Measurements from ENCODE around the gene DNAH6.

The DNAH6 gene

DNA sequence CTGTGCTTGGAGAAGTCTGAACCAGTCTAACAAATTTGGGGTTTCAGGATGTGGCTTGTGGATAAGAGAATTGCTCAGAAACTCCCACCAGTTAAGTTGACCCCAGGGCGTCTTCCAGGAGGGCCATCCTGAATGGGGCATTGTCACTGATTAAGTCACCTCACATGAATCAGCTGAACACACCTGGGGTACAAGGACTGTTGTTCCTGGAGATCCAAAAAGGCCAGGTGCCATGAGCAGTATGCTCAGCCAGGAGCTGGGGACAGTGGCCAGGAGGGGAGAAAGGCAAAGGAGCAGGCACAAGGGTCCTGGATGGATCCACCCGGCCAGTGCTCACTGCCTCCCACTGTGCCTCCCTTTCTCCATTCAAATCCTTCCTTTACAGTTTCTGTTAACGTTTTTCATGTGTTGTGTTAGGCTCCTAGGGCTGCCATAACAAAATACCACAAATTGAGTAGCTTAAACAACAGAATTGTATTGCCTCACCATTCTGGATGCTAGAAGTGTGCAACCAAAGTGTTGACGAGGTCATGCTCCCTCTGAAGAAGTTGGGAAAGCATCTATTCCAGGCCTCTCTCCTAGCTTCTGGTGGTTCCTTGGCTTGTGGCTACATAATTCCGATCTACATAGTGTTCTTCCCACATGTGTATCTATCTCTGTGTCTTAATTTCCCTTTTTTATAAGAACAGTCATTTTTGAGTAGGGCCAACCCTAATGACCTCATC is 331.2 kb downstream of the DNAH6 start:
- H3K27me3 ChIP-seq, result no peaks in the 10 kb centered on the region

DNA sequence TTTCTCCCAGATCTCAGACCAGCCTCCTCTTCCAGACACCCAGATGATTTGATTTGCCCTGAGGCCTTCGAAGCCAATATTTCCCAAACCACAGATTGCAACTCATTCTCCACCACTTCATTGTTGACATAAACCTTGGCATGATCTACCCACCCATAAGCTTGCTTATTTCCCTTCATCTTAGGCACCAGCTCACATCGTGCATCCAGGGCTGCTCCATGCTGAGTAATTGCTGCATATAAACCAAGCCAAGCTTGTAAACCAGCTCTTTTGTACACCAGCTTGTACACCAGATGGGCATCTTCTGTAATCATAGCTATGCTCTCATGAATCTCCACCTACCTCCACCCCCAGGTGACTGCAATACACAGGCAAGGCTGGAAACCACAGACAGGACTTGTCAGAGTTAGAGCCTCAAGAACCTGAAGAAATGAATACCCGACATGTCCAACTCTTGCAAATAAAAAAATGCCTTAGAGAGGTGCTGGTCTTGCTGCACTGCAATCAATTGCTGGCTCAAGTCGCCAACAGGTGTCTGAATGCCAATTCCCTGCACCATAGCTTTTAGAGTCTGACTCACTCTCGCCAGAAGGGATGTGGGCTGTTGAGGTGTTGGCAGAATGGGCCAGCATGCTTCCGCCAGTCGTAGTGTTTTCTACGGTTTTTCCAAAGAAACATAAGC is 333.1 kb downstream of the DNAH6 start:
- Histone ChIP-seq H3K4me2 (peak overlapping the region in 4 of 11 experiments; percentile 0 to 46 (median 26); a peak in 5 of 22 replicates), H3K27me3 (no peaks in the 10 kb centered on the region), H3K9ac (no peak overlapping the region), H3K4me1 (peaks cover 32 to 57% (median 43%) of the 10 kb centered on the region in 10 experiments), H3K9me3 (replicated peaks in 1 of 11) (peaks cover 33 to 60% (median 47%) of the 10 kb centered on the region in 11 experiments), H3K36me3 (peaks cover 0 to 10% (median 0%) of the 10 kb centered on the region in 11 experiments; a peak in 2 of 22 replicates), H4K20me1 (no peaks in the 10 kb centered on the region), H3K4me3 (no peak overlapping the region), H3K27ac (no peak overlapping the region)
- no peak for TF ChIP-seq Cebpa-rat (IDR thresholded peaks at IDR 0.05)

More for the DNA sequence above, 331.2 kb downstream of the DNAH6 start:
- TF ChIP-seq Cebpa-rat (IDR thresholded peaks at IDR 0.05), result no peak
- H3K9me3 ChIP-seq (replicated peaks in 1 of 11), result peaks cover 20 to 56% (median 31%) of the 10 kb centered on the region in 11 experiments
- H3K36me3 ChIP-seq, result peaks cover 0 to 4% (median 0%) of the 10 kb centered on the region in 11 experiments; a peak in 1 of 22 replicates
- peak overlapping the region; percentile 78 to 94 (median 85) for H3K4me2 ChIP-seq
- H3K4me1 ChIP-seq, result peaks cover 32 to 77% (median 60%) of the 10 kb centered on the region in 10 experiments
- H3K9ac ChIP-seq, result peak overlapping the region in 2 of 11 experiments; percentile 8 to 66; a peak in 4 of 22 replicates
- peak overlapping the region in 10 of 11 experiments; percentile 73 to 85 (median 81); a peak in 19 of 22 replicates for H3K27ac ChIP-seq
- H4K20me1 ChIP-seq, result no peaks in the 10 kb centered on the region
- 0 out of 20 replicates have a peak overlapping the region, but pooled peaks of 1 of the 10 experiments have one; percentile 2 for H3K4me3 ChIP-seq

GRCh38 chr2:84850471-84850870 is 334.2 kb downstream of the DNAH6 start:
- Histone ChIP-seq H3K36me3 (peaks cover 0 to 10% (median 0%) of the 10 kb centered on the region in 11 experiments; a peak in 2 of 22 replicates), H3K27me3 (no peaks in the 10 kb centered on the region), H3K27ac (no peak overlapping the region), H3K4me3 (no peak overlapping the region), H3K4me1 (peaks cover 26 to 47% (median 32%) of the 10 kb centered on the region in 10 experiments), H4K20me1 (no peaks in the 10 kb centered on the region), H3K9ac (no peak overlapping the region), H3K9me3 (replicated peaks in 1 of 11) (peaks cover 37 to 64% (median 52%) of the 10 kb centered on the region in 11 experiments), H3K4me2 (no peak overlapping the region)
- no peak for TF ChIP-seq Cebpa-rat (IDR thresholded peaks at IDR 0.05)

DNA sequence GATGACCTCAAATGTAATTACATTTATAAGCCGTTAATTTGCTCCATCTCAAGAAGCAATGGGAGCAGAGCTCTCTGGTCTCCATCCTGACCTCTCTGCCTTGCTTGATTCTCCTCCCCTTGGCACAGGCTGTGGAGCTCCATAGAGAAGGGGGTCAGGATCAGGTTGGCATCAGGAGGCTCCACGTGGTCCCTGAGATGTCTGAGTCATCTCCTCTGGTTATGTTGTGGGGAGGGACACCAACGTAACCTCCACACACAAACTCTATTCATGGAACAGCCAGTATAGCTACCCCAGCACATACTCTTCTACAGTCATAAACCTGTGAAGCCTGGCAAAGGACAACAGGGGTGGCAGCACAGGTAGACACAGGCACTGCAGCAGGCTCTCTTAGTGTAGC is 335.6 kb downstream of the DNAH6 start:
- H3K4me2 ChIP-seq, result no peak overlapping the region
- no peak for TF ChIP-seq Cebpa-rat (IDR thresholded peaks at IDR 0.05)
- H3K9me3 ChIP-seq (replicated peaks in 1 of 11), result peaks cover 37 to 64% (median 52%) of the 10 kb centered on the region in 11 experiments
- H3K4me1 ChIP-seq, result peaks cover 20 to 37% (median 26%) of the 10 kb centered on the region in 10 experiments
- no peak overlapping the region for H3K9ac ChIP-seq
- H4K20me1 ChIP-seq, result no peaks in the 10 kb centered on the region
- no peak overlapping the region for H3K4me3 ChIP-seq
- H3K27ac ChIP-seq, result no peak overlapping the region
- H3K36me3 ChIP-seq, result peaks cover 0 to 10% (median 0%) of the 10 kb centered on the region in 11 experiments; a peak in 2 of 22 replicates
- no peaks in the 10 kb centered on the region for H3K27me3 ChIP-seq

DNA sequence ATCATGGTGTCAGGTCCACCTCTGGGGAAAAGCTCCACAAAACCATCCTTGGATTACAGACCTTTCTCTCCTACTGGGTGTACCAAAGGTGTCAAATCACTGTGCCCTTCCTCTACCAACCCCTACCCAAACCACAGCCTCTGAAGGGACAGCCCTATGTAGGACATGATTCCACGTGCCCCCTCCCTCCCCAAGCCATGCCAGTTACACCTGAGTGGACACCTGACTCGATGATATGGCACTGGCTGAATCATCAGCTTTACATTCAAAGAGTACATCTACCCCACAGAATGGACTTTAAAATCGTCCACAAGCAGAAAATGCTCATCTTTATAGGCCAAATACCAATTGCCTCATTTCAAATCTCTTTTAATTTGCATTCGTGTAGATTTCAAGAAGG is 338.6 kb downstream of the DNAH6 start:
- H3K4me2 ChIP-seq, result no peak overlapping the region
- no peak overlapping the region for H3K27ac ChIP-seq
- peaks cover 37 to 60% (median 46%) of the 10 kb centered on the region in 11 experiments for H3K9me3 ChIP-seq (replicated peaks in 1 of 11)
- peaks cover 0 to 10% (median 0%) of the 10 kb centered on the region in 11 experiments; a peak in 2 of 22 replicates for H3K36me3 ChIP-seq
- peaks cover 26 to 38% (median 31%) of the 10 kb centered on the region in 10 experiments for H3K4me1 ChIP-seq
- no peaks in the 10 kb centered on the region for H4K20me1 ChIP-seq
- H3K27me3 ChIP-seq, result no peaks in the 10 kb centered on the region
- H3K4me3 ChIP-seq, result no peak overlapping the region
- no peak for TF ChIP-seq Cebpa-rat (IDR thresholded peaks at IDR 0.05)
- no peak overlapping the region for H3K9ac ChIP-seq

GRCh38 chr2:84855731-84856130 is 339.4 kb downstream of the DNAH6 start:
- H3K9ac ChIP-seq, result no peak overlapping the region

DNA sequence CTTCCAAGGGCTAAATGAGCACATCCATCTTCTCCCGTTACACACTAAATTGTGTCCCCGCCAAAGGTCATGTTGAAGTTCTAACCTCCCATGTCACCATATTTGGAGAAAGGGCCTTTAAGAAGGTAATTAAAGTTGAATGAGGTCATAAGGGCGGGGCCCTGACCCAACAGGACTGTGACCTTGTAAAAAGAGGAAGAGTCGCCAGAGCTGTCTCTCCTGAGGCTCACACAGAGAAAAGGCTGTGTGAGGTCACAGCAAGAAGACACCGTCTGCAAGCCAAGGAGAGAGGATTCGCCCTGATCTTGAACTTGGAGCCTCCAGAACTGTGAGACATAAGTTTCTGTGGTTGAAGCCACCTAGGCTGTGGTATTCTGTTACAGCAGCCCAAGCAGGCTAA is 340.5 kb downstream of the DNAH6 start:
- H4K20me1 ChIP-seq, result no peaks in the 10 kb centered on the region
- peak overlapping the region; percentile 6 to 74 (median 44); a peak in 20 of 22 replicates for H3K4me2 ChIP-seq
- no peak overlapping the region for H3K9ac ChIP-seq
- H3K9me3 ChIP-seq (replicated peaks in 1 of 11), result peaks cover 28 to 40% (median 30%) of the 10 kb centered on the region in 11 experiments
- no peak overlapping the region for H3K4me3 ChIP-seq
- H3K27ac ChIP-seq, result peak overlapping the region in 5 of 11 experiments; percentile 23 to 55 (median 45); a peak in 8 of 22 replicates
- H3K27me3 ChIP-seq, result no peaks in the 10 kb centered on the region
- H3K36me3 ChIP-seq, result peaks cover 0 to 10% (median 0%) of the 10 kb centered on the region in 11 experiments; a peak in 2 of 22 replicates
- H3K4me1 ChIP-seq, result peaks cover 26 to 39% (median 31%) of the 10 kb centered on the region in 10 experiments
- no peak for TF ChIP-seq Cebpa-rat (IDR thresholded peaks at IDR 0.05)

More at GRCh38 chr2:84855731-84856130, 339.4 kb downstream of the DNAH6 start:
- H3K9me3 ChIP-seq (replicated peaks in 1 of 11), result peaks cover 31 to 51% (median 38%) of the 10 kb centered on the region in 11 experiments
- H3K4me3 ChIP-seq, result no peak overlapping the region
- peaks cover 0 to 10% (median 0%) of the 10 kb centered on the region in 11 experiments; a peak in 2 of 22 replicates for H3K36me3 ChIP-seq
- no peak overlapping the region for H3K27ac ChIP-seq
- TF ChIP-seq Cebpa-rat (IDR thresholded peaks at IDR 0.05), result no peak
- H4K20me1 ChIP-seq, result no peaks in the 10 kb centered on the region
- H3K4me1 ChIP-seq, result peaks cover 26 to 39% (median 31%) of the 10 kb centered on the region in 10 experiments
- H3K4me2 ChIP-seq, result peak overlapping the region in 1 of 11 experiments; percentile 74; a peak in 1 of 22 replicates
- H3K27me3 ChIP-seq, result no peaks in the 10 kb centered on the region

GRCh38 chr2:84857566-84857965 is 341.3 kb downstream of the DNAH6 start:
- Histone ChIP-seq H3K9me3 (replicated peaks in 1 of 11) (peaks cover 20 to 32% (median 22%) of the 10 kb centered on the region in 11 experiments), H3K4me2 (peak overlapping the region in 7 of 11 experiments; percentile 9 to 70 (median 38); a peak in 6 of 22 replicates), H3K4me1 (peaks cover 26 to 42% (median 34%) of the 10 kb centered on the region in 10 experiments), H3K27me3 (no peaks in the 10 kb centered on the region), H3K27ac (no peak overlapping the region), H3K9ac (no peak overlapping the region), H3K4me3 (no peak overlapping the region), H3K36me3 (peaks cover 0 to 5% (median 0%) of the 10 kb centered on the region in 11 experiments; a peak in 1 of 22 replicates), H4K20me1 (no peaks in the 10 kb centered on the region)
- no peak for TF ChIP-seq Cebpa-rat (IDR thresholded peaks at IDR 0.05)

All from BLaER1 treated with 17β-estradiol and CSF1 and Interleukin-3, amounts not matched to agents 10 nM and 100 nM (cell line).